CD4-positive, alpha-beta memory T cell (primary cell): Measurements from ENCODE around the gene NDNF. TPM values are rescaled to one million over a fixed set of nuclear protein-coding genes. Genes with fewer than 3 reads are reported as not detected.

Source experiments
- CTCF ChIA-PET: fragments of 350-600 bp; sonication (Branson Sonifier 250); formaldehyde crosslinking; loops from one replicate; lab custom pipeline; 2021; ENCODE audit warnings: inconsistent platforms; ENCODE audit not compliant: partially characterized antibody; lab: Charles Lee
- POLR2A ChIA-PET: fragments of 350-600 bp; sonication (Branson Sonifier 250); formaldehyde crosslinking; loops from one replicate; lab custom pipeline; 2021; ENCODE audit not compliant: partially characterized antibody; lab: Charles Lee
- DNase-seq, 5 donors: peaks; one replicate each; pipeline versions ENCODE4 v3.0.0 to v3.0.0-alpha.2; 2020 to 2022; ENCODE audit warnings: mixed read lengths in 1 of 5
- H3K27ac ChIP-seq: one replicate; pipeline ENCODE4 v1.7.0; 2013; ENCODE audit warnings: low read depth, low read length
- H3K27me3 ChIP-seq: 2 replicates; pipeline ENCODE4 v1.7.0; 2013; ENCODE audit warnings: mild to moderate bottlenecking, low read length, moderate library complexity; ENCODE audit not compliant: insufficient read depth
- H3K36me3 ChIP-seq: 2 replicates; pipeline ENCODE4 v1.7.0; 2013; ENCODE audit warnings: mild to moderate bottlenecking, low read length, moderate library complexity; ENCODE audit not compliant: insufficient read depth
- H3K4me1 ChIP-seq: 2 replicates; pipeline ENCODE4 v1.7.0; 2013; ENCODE audit warnings: mild to moderate bottlenecking, low read length, moderate library complexity; ENCODE audit not compliant: insufficient read depth
- H3K4me3 ChIP-seq, 2 donors: one replicate each; pipeline ENCODE4 v1.7.0; 2013; ENCODE audit warnings: low read length in 2 of 2, mild to moderate bottlenecking in 1 of 2
- H3K9me3 ChIP-seq, 2 donors: one replicate each; pipeline ENCODE4 v1.7.0; 2013; ENCODE audit warnings: low read length in 2 of 2, control low read depth in 1 of 2; ENCODE audit not compliant: control insufficient read depth in 1 of 2
- H3K27ac Mint-ChIP-seq, 7 donors: one replicate each; pipeline ENCODE4 v1.8.0; 2020 to 2021; ENCODE audit warnings: mixed read lengths in 7 of 7, mild to moderate bottlenecking in 6 of 7, inconsistent platforms in 3 of 7, moderate library complexity in 3 of 7
- H3K27me3 Mint-ChIP-seq, 2 donors: one replicate each; pipeline ENCODE4 v1.8.0; 2020 to 2021; ENCODE audit warnings: mixed read lengths in 2 of 2
- H3K36me3 Mint-ChIP-seq, 2 donors: one replicate each; pipeline ENCODE4 v1.8.0; 2020 to 2021; ENCODE audit warnings: mixed read lengths in 2 of 2, inconsistent platforms in 1 of 2, mild to moderate bottlenecking in 1 of 2
- H3K4me1 Mint-ChIP-seq, 4 donors: one replicate each; pipeline ENCODE4 v1.8.0; 2020 to 2021; ENCODE audit warnings: mixed read lengths in 4 of 4, mild to moderate bottlenecking in 1 of 4
- H3K4me3 Mint-ChIP-seq, 8 donors: one replicate each; pipeline ENCODE4 v1.8.0; 2020 to 2021; ENCODE audit warnings: mixed read lengths in 8 of 8, mild to moderate bottlenecking in 7 of 8, moderate library complexity in 6 of 8, inconsistent platforms in 3 of 8
- H3K9me3 Mint-ChIP-seq, 8 donors: one replicate each; pipeline ENCODE4 v1.8.0; 2020 to 2021; ENCODE audit warnings: mixed read lengths in 8 of 8, mild to moderate bottlenecking in 5 of 8, inconsistent platforms in 3 of 8, moderate library complexity in 1 of 8
- intact Hi-C: fragments of 100-400 bp; cut with micrococcal nuclease; formaldehyde crosslinking; loops from one replicate; pipeline ENCODE4 v1.15.1; 2023
- polyA plus RNA-seq, 2 donors: library from polyadenylated mRNA; unstranded; fragments of 300-500 nt; fragmentation: Illumina TruSeq; gene quantifications; one replicate each; pipeline ENCODE4 v1.2.3, GENCODE V29; 2021
- total RNA-seq, 2 experiments: library from RNA; stranded (reverse); gene quantifications; one replicate each; pipeline ENCODE4 v1.2.3, GENCODE V29; 2021

NDNF gene
- total and polyA plus RNA-seq, 4 experiments from 2014 or later = not detected

DNA sequence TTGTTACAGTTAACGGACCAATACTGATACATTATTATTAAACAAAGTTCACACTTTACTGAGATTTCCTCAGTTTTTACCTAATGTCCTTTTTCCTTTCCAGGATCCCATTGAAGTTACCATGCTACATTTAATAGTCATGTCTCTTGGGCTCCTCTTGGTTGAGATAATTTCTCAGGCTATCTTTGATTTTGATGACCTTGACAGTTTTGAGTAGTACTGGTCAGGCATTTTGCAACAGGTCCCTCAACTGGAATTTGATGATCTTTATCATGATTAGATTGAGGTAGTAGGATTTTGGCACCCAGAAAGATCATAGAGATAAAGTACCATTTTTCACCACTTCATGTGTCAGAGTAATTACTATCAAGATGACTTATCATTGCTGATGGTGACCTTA is 53.8 kb downstream of the NDNF start:
- Mint-ChIP-seq H3K27ac (no peak overlapping the region), H3K4me1 (no peaks in the 10 kb centered on the region), H3K36me3 (peaks cover 0 to 3% of the 10 kb centered on the region in 2 donors), H3K9me3 (no peaks in the 10 kb centered on the region), H3K27me3 (peaks cover 16 to 17% of the 10 kb centered on the region in 2 donors), H3K4me3 (no peak overlapping the region)
- no peak for DNase-seq
- H3K27me3 ChIP-seq = no peaks in the 10 kb centered on the region
- no peaks in the 10 kb centered on the region for H3K9me3 ChIP-seq
- H3K4me3 ChIP-seq = no peak overlapping the region
- CTCF ChIA-PET = no interaction called here
- H3K36me3 ChIP-seq = no peaks in the 10 kb centered on the region
- no peak overlapping the region for H3K27ac ChIP-seq
- intact Hi-C loops = no loop called here
- no peaks in the 10 kb centered on the region for H3K4me1 ChIP-seq
- POLR2A ChIA-PET = no interaction called here

- no peaks in the 10 kb centered on the region for H3K9me3 Mint-ChIP-seq
Observed at GRCh38 chr4:121016611-121017010, 55.7 kb downstream of the NDNF start.

DNA sequence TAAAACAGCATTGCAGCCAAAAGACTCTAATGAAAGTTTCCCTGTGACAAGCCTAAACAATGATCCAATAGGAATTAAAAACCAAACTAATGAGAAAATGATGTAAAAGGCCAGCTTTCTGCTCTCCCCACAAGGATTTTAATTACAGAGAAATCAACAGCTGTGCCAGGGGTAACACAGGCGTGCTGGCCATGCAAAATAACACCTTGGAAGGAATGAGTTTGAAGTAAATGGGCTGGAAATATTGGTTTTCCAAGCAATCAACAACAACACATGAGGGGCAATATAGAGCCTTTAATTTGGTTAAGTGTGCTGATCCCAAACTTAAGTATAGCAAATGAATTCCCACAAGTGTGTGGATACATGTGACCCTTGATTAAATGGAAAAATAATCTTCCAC is 56.9 kb downstream of the NDNF start:
- H3K27ac Mint-ChIP-seq = no peak overlapping the region
- Histone ChIP-seq H3K27me3 (no peaks in the 10 kb centered on the region), H3K36me3 (no peaks in the 10 kb centered on the region), H3K9me3 (no peaks in the 10 kb centered on the region), H3K4me1 (peaks cover 3% of the 10 kb centered on the region), H3K27ac (no peak overlapping the region), H3K4me3 (no peak overlapping the region)
- no peaks in the 10 kb centered on the region for H3K36me3 Mint-ChIP-seq
- intact Hi-C loops = no loop called here
- no peaks in the 10 kb centered on the region for H3K9me3 Mint-ChIP-seq
- POLR2A ChIA-PET = no interaction called here
- H3K4me3 Mint-ChIP-seq = no peak overlapping the region
- DNase-seq = no peak
- peaks cover 0 to 5% (median 4%) of the 10 kb centered on the region in 4 donors for H3K4me1 Mint-ChIP-seq
- peaks cover 3 to 4% of the 10 kb centered on the region in 2 donors for H3K27me3 Mint-ChIP-seq
- CTCF ChIA-PET = no interaction called here

More at GRCh38 chr4:121016611-121017010, 55.7 kb downstream of the NDNF start:
- peaks cover 0 to 3% of the 10 kb centered on the region in 2 donors for H3K36me3 Mint-ChIP-seq
- intact Hi-C loops = no loop called here
- no peak for DNase-seq
- Histone ChIP-seq H3K36me3 (no peaks in the 10 kb centered on the region), H3K27ac (no peak overlapping the region), H3K27me3 (no peaks in the 10 kb centered on the region), H3K9me3 (no peaks in the 10 kb centered on the region), H3K4me1 (no peaks in the 10 kb centered on the region), H3K4me3 (no peak overlapping the region)
- ChIA-PET POLR2A (no interaction called here), CTCF (no interaction called here)
- no peak overlapping the region for H3K4me3 Mint-ChIP-seq
- no peak overlapping the region for H3K27ac Mint-ChIP-seq
- peaks cover 0 to 2% (median 0%) of the 10 kb centered on the region in 4 donors for H3K4me1 Mint-ChIP-seq
- peaks cover 7 to 8% of the 10 kb centered on the region in 2 donors for H3K27me3 Mint-ChIP-seq

DNA sequence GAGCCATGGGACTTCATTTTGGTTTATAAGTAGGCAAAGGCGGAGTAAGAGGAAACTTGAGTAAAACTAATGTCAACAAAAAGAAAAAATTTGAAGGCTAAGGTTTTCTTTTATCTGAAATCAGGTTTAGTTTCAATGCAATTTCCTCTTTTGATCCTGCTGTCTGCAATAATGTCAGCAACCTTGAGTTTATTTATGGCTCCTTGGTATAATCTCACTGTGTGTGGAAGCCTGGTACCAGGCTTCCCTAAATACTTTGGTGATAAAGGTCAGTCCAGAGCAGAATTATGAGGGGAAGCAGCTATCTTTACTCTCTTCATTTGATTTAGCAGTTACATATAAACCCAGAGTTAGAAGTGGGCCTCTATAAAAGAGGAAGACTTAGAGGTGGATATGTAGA is 57.8 kb downstream of the NDNF start:
- CTCF ChIA-PET = no interaction called here
- Mint-ChIP-seq H3K27me3 (peaks cover 0 to 2% of the 10 kb centered on the region in 2 donors), H3K27ac (no peak overlapping the region), H3K4me1 (peaks cover 8 to 13% (median 12%) of the 10 kb centered on the region in 4 donors), H3K36me3 (no peaks in the 10 kb centered on the region), H3K4me3 (no peak overlapping the region), H3K9me3 (no peaks in the 10 kb centered on the region)
- no peak for DNase-seq
- intact Hi-C loops = no loop called here
- H3K27ac ChIP-seq = no peak overlapping the region
- no peaks in the 10 kb centered on the region for H3K36me3 ChIP-seq
- H3K27me3 ChIP-seq = no peaks in the 10 kb centered on the region
- no peak overlapping the region for H3K4me3 ChIP-seq
- H3K4me1 ChIP-seq = peaks cover 9% of the 10 kb centered on the region
- no peaks in the 10 kb centered on the region for H3K9me3 ChIP-seq
- POLR2A ChIA-PET = no interaction called here

DNA sequence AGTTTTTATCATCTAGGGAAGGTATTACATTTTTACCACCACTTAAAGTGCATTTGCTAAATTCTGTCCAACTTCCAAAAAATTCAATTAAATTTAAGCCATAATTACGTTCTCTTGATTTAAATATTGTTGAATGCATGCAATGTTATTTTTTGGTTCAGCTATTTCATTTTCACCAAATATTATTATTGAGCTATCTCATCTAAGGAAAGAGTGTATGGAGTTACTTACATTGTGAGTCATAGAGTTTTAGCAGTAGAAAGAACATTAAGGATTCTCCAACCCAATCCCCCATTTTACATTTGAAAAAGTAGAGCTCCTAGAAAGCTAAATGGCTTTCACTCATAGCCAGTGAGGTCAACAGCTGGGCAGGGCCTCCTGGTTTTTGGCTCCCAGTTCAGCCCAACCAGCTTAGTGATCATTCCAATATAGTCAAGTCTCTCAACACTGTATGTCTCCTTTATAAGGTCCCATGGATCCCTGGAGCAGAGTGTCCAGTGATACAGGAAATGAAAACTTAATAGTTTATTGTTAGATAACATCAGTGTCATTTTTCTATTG is 60.5 kb downstream of the NDNF start:
- H3K4me3 ChIP-seq = no peak overlapping the region
- Mint-ChIP-seq H3K27ac (no peak overlapping the region), H3K27me3 (peaks cover 0 to 2% of the 10 kb centered on the region in 2 donors), H3K9me3 (peaks cover 0 to 1% (median 0%) of the 10 kb centered on the region in 8 donors), H3K4me1 (peaks cover 11 to 26% (median 17%) of the 10 kb centered on the region in 4 donors), H3K36me3 (no peaks in the 10 kb centered on the region), H3K4me3 (no peak overlapping the region)
- CTCF ChIA-PET = no interaction called here
- no peak overlapping the region for H3K27ac ChIP-seq
- intact Hi-C loops = no loop called here
- no peaks in the 10 kb centered on the region for H3K9me3 ChIP-seq
- H3K27me3 ChIP-seq = no peaks in the 10 kb centered on the region
- peaks cover 9% of the 10 kb centered on the region for H3K4me1 ChIP-seq
- POLR2A ChIA-PET = no interaction called here
- H3K36me3 ChIP-seq = no peaks in the 10 kb centered on the region
- no peak for DNase-seq

- Histone ChIP-seq H3K9me3 (no peaks in the 10 kb centered on the region), H3K27ac (no peak overlapping the region), H3K4me1 (peaks cover 9% of the 10 kb centered on the region), H3K36me3 (no peaks in the 10 kb centered on the region), H3K27me3 (no peaks in the 10 kb centered on the region), H3K4me3 (no peak overlapping the region)
- intact Hi-C loops = no loop called here
- H3K4me3 Mint-ChIP-seq = no peak overlapping the region
- H3K36me3 Mint-ChIP-seq = no peaks in the 10 kb centered on the region
- no peak overlapping the region for H3K27ac Mint-ChIP-seq
- H3K9me3 Mint-ChIP-seq = peaks cover 0 to 1% (median 0%) of the 10 kb centered on the region in 8 donors
- POLR2A ChIA-PET = no interaction called here
- peaks cover 0 to 2% of the 10 kb centered on the region in 2 donors for H3K27me3 Mint-ChIP-seq
- DNase-seq = no peak
- H3K4me1 Mint-ChIP-seq = peaks cover 11 to 26% (median 17%) of the 10 kb centered on the region in 4 donors
- CTCF ChIA-PET = no interaction called here
Observed at GRCh38 chr4:121011138-121011537, 61.2 kb downstream of the NDNF start.

DNA sequence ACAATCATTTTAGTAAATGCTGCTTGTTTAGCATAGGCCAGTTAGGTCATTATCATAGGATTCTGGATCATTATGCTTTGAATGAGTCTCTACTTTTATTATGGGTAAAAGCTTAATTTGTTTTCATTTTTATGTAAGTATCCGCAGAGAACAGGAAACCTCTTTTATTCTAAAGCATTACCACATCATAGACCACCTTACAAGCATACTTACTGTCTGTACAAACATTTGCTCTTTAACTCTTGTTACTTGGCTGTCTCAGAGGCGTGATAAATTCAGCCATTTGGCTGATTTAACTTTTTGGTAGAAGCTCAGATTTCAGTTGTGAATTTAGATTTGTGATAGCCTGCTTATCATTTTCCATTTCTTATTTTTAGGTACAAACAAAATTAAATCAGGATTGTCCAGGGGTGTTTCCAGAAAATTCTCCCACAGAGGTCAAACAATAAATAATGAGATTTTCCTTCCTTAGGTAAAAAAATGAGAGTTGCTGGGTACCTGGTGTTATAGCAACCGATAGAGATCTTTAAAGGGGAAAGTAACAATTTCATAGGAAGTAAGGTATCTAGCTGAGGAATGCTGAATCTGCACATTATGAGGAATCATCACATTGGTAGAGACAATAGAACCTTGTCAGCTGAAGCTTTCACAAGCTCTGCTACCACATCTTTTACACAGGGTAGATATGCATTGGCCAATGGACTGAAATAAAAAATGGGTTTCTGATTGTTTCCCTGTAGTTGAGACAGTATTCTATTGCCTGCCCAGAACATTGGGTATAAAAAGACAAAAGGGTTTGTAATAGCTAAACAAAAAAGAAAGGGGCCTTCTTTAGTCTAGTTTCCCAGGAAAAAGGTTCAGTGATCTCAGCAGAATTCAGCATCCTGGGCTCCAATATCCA is 62.5 kb downstream of the NDNF start:
- H3K36me3 Mint-ChIP-seq = no peaks in the 10 kb centered on the region
- ChIA-PET POLR2A (no interaction called here), CTCF (interaction anchor here (1.3 kb wide), 1 partner anchor 190 kb away, joined by 5 read pairs; no protein-coding TSS in a partner anchor)
- Histone ChIP-seq H3K27me3 (no peaks in the 10 kb centered on the region), H3K36me3 (no peaks in the 10 kb centered on the region), H3K9me3 (no peaks in the 10 kb centered on the region), H3K4me1 (peaks cover 9% of the 10 kb centered on the region), H3K4me3 (no peak overlapping the region), H3K27ac (no peak overlapping the region)
- DNase-seq = peak in 4 of 5 donors; percentile 3 to 17 (median 7)
- H3K4me1 Mint-ChIP-seq = peaks cover 11 to 26% (median 17%) of the 10 kb centered on the region in 4 donors
- intact Hi-C loops = no loop called here
- peak overlapping the region in 6 of 7 donors; percentile 7 to 85 (median 48) for H3K27ac Mint-ChIP-seq
- peak overlapping the region in 7 of 8 donors; percentile 1 to 59 (median 41) for H3K4me3 Mint-ChIP-seq
- H3K27me3 Mint-ChIP-seq = peaks cover 0 to 6% of the 10 kb centered on the region in 2 donors
- H3K9me3 Mint-ChIP-seq = peaks cover 0 to 1% (median 0%) of the 10 kb centered on the region in 8 donors
